ENCODE results near the gene SNX5. TPM values are rescaled to one million over a fixed set of nuclear protein-coding genes. Genes with fewer than 3 reads are reported as not detected.

The SNX5 gene
- total and polyA plus RNA-seq, 9 of the 15 experiments (the other 6 are each of a cell fraction or from before 2014, with no cell fraction given) = 53.5 to 276 (median 160) TPM

- peak; percentile 93 for TF ChIP-seq NFIC (IDR thresholded peaks at IDR 0.05)
- TF ChIP-seq, protein P1, sequence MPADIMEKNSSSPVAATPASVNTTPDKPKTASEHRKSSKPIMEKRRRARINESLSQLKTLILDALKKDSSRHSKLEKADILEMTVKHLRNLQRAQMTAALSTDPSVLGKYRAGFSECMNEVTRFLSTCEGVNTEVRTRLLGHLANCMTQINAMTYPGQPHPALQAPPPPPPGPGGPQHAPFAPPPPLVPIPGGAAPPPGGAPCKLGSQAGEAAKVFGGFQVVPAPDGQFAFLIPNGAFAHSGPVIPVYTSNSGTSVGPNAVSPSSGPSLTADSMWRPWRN (IDR thresholded peaks at IDR 0.05; ENCODE audit: low read depth) = 0 out of 2 replicates have a peak, but pooled peaks have one; percentile 20
- no peak for TF ChIP-seq CREB3L1 (IDR thresholded peaks at IDR 0.05; ENCODE audit: borderline replicate concordance, low read depth)
- peak; percentile 46 for TF ChIP-seq CCNT2 (IDR thresholded peaks at IDR 0.05; ENCODE audit: borderline replicate concordance, extremely low read depth, insufficient read length, low read depth, low read length)
- TF ChIP-seq TAL1 (IDR thresholded peaks at IDR 0.05) = peak; percentile 80
- 0 out of 2 replicates have a peak, but pooled peaks have one; percentile 23 for TF ChIP-seq POLR2AphosphoS5 (IDR thresholded peaks at IDR 0.05; ENCODE audit: control insufficient read depth, insufficient read depth, low read depth, low read length)
- no peak for TF ChIP-seq CBX5 (IDR thresholded peaks at IDR 0.05; ENCODE audit: borderline replicate concordance, low read depth)
- peak; percentile 86 for TF ChIP-seq TEAD4 (IDR thresholded peaks at IDR 0.05; ENCODE audit: low read length)
- no peak for TF ChIP-seq TEAD4 (CRISPR knock-in tag; IDR thresholded peaks at IDR 0.05; ENCODE audit: borderline replicate concordance)
- TF ChIP-seq ADNP (tag; IDR thresholded peaks at IDR 0.05) = no peak
- no peak for TF ChIP-seq ZNF764 (CRISPR knock-in tag; IDR thresholded peaks at IDR 0.05; ENCODE audit: low read depth)
- TF ChIP-seq BCOR (IDR thresholded peaks at IDR 0.05) = no peak
- TF ChIP-seq SAP30 (IDR thresholded peaks at IDR 0.05; ENCODE audit: borderline replicate concordance, insufficient read depth, low read depth, low read length, poor library complexity, severe bottlenecking) = no peak
- peak; percentile 28 to 56; a peak in 1 of 4 replicates for TF ChIP-seq KDM1A (IDR thresholded peaks at IDR 0.05)
- TF ChIP-seq ARID1B (IDR thresholded peaks at IDR 0.05) = peak; percentile 83
- TF ChIP-seq MTA2 (IDR thresholded peaks at IDR 0.05; ENCODE audit: low read depth) = peak; percentile 64
- no peak for TF ChIP-seq C11orf30 (IDR thresholded peaks at IDR 0.05; ENCODE audit: low read depth)
- TF ChIP-seq, protein P2, sequence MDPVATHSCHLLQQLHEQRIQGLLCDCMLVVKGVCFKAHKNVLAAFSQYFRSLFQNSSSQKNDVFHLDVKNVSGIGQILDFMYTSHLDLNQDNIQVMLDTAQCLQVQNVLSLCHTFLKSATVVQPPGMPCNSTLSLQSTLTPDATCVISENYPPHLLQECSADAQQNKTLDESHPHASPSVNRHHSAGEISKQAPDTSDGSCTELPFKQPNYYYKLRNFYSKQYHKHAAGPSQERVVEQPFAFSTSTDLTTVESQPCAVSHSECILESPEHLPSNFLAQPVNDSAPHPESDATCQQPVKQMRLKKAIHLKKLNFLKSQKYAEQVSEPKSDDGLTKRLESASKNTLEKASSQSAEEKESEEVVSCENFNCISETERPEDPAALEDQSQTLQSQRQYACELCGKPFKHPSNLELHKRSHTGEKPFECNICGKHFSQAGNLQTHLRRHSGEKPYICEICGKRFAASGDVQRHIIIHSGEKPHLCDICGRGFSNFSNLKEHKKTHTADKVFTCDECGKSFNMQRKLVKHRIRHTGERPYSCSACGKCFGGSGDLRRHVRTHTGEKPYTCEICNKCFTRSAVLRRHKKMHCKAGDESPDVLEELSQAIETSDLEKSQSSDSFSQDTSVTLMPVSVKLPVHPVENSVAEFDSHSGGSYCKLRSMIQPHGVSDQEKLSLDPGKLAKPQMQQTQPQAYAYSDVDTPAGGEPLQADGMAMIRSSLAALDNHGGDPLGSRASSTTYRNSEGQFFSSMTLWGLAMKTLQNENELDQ (CRISPR knock-in tag; IDR thresholded peaks at IDR 0.05; ENCODE audit: borderline replicate concordance) = no peak
- no peak for TF ChIP-seq ZNF75A (CRISPR knock-in tag; IDR thresholded peaks at IDR 0.05)
- no peak for TF ChIP-seq PHF8 (IDR thresholded peaks at IDR 0.05; ENCODE audit: borderline replicate concordance, low read length)
- TF ChIP-seq ZNF830 (CRISPR knock-in tag; IDR thresholded peaks at IDR 0.05) = no peak
- TF ChIP-seq GATA2 (CRISPR knock-in tag; IDR thresholded peaks at IDR 0.05) = no peak
- TF ChIP-seq STAT5A (IDR thresholded peaks at IDR 0.05; ENCODE audit: borderline replicate concordance, low read length) = peak; percentile 40
- TF ChIP-seq POU5F1 (IDR thresholded peaks at IDR 0.05; ENCODE audit: borderline replicate concordance, low read depth, low read length, partially characterized antibody) = no peak
- no peak for TF ChIP-seq KHSRP (IDR thresholded peaks at IDR 0.05)
- no peak for TF ChIP-seq NFATC3 (IDR thresholded peaks at IDR 0.05)
- peak; percentile 82 for TF ChIP-seq CBFA2T3 (IDR thresholded peaks at IDR 0.05)
- TF ChIP-seq FOXM1 (IDR thresholded peaks at IDR 0.05; ENCODE audit: low read depth) = peak; percentile 36; the same call in 1 of the 2 replicates
- TF ChIP-seq FOXM1 (CRISPR knock-in tag; IDR thresholded peaks at IDR 0.05; ENCODE audit: low read depth) = no peak
Measured at GRCh38 chr20:17935761-17936160, 32.8 kb downstream of the SNX5 start (continued).

Data from K562 (cell line).